ENCODE data around the gene TEX261. TPM values are rescaled to one million over a fixed set of nuclear protein-coding genes. Genes with fewer than 3 reads are reported as not detected.

The TEX261 gene
- total RNA-seq, 1 donor from 2014 or later: 133 TPM

DNA sequence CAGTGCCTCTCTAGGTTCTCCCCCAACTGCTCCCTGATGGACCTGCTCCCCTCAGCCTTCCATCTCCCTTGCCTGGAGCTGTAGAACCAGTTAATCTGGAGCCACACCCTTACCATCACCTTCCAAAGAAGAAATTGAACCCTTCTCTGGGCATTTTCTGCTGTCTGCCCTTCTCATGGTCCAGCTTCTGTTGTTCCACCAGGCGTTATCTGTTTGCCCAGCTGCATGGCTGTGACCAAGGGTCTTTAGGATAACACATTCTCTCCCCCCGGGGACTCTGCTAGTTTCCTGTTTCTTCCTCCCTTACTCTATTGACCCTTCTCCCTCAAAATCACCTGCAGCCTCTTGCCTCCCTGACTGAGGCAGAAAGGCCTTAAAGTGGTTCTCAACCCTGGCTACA is 19.4 kb downstream of the TEX261 start:
- DNase-seq (ENCODE audit: low spot score in 2 of 2): no peak

DNA sequence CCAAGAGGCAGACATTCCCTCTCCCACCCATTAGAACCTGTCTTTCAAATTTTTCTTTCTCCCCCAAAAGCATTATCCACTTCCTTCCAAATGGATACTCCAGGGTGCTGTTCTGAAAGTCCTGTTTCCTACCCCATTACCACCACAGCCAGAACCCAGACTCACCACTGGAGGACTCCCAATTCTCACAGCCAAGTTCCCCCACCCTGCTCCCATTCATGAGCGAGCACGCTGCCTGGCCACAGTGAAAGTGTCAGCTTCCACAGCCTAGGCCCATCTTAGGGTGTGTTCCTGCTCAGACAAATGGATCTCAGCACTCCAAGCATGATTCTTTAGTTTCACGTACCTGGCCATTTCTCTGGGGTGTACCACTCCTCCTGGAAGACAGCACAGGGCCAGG is 20.1 kb downstream of the TEX261 start:
- TF ChIP-seq, protein P1, sequence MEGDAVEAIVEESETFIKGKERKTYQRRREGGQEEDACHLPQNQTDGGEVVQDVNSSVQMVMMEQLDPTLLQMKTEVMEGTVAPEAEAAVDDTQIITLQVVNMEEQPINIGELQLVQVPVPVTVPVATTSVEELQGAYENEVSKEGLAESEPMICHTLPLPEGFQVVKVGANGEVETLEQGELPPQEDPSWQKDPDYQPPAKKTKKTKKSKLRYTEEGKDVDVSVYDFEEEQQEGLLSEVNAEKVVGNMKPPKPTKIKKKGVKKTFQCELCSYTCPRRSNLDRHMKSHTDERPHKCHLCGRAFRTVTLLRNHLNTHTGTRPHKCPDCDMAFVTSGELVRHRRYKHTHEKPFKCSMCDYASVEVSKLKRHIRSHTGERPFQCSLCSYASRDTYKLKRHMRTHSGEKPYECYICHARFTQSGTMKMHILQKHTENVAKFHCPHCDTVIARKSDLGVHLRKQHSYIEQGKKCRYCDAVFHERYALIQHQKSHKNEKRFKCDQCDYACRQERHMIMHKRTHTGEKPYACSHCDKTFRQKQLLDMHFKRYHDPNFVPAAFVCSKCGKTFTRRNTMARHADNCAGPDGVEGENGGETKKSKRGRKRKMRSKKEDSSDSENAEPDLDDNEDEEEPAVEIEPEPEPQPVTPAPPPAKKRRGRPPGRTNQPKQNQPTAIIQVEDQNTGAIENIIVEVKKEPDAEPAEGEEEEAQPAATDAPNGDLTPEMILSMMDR (IDR thresholded peaks at IDR 0.05): no peak
- no peak overlapping the region for H3K27ac ChIP-seq
- intact Hi-C loops (cut with DNase I): loop anchor here (10.0 kb wide), 1 partner anchor 670 kb away; the partner anchor contains the start of gene FAM136A
- H3K4me1 ChIP-seq: peaks cover 0 to 16% of the 10 kb centered on the region in 2 donors
- DNase-seq (ENCODE audit: low spot score in 2 of 2): no peak
- no peak overlapping the region for H3K4me3 ChIP-seq
- H3K27me3 ChIP-seq: no peaks in the 10 kb centered on the region
- H3K9me3 ChIP-seq: no peaks in the 10 kb centered on the region
- H3K36me3 ChIP-seq: no peaks in the 10 kb centered on the region

More for the DNA sequence above, 19.4 kb downstream of the TEX261 start:
- TF ChIP-seq, protein P1 (IDR thresholded peaks at IDR 0.05): no peak
- Histone ChIP-seq H3K4me3 (no peak overlapping the region), H3K9me3 (no peaks in the 10 kb centered on the region), H3K4me1 (peaks cover 0 to 16% of the 10 kb centered on the region in 2 donors), H3K27ac (no peak overlapping the region), H3K36me3 (no peaks in the 10 kb centered on the region), H3K27me3 (no peaks in the 10 kb centered on the region)
- intact Hi-C loops (cut with DNase I): loop anchor here (5.0 to 10.0 kb wide), 4 partner anchors 152 to 728 kb away; partner anchors contain the start of genes FAM136A, PAIP2B and TIA1

GRCh38 chr2:70967189-70967588 is 27.5 kb downstream of the TEX261 start:
- H3K36me3 ChIP-seq: no peaks in the 10 kb centered on the region
- no peak overlapping the region for H3K4me3 ChIP-seq
- no peak overlapping the region for H3K27ac ChIP-seq
- intact Hi-C loops (cut with DNase I): no loop called here
- no peak for DNase-seq (ENCODE audit: low spot score in 2 of 2)
- TF ChIP-seq, protein P1 (IDR thresholded peaks at IDR 0.05): no peak
- H3K9me3 ChIP-seq: no peaks in the 10 kb centered on the region
- H3K27me3 ChIP-seq: no peaks in the 10 kb centered on the region
- H3K4me1 ChIP-seq: peaks cover 0 to 4% of the 10 kb centered on the region in 2 donors

GRCh38 chr2:70966681-70967080 is 28.0 kb downstream of the TEX261 start:
- peak in 1 of 2 donors; percentile 25 for DNase-seq (ENCODE audit: low spot score in 2 of 2)
- Histone ChIP-seq H3K36me3 (no peaks in the 10 kb centered on the region), H3K4me3 (no peak overlapping the region), H3K9me3 (no peaks in the 10 kb centered on the region), H3K27ac (no peak overlapping the region), H3K27me3 (no peaks in the 10 kb centered on the region), H3K4me1 (peaks cover 0 to 4% of the 10 kb centered on the region in 2 donors)
- intact Hi-C loops (cut with DNase I): no loop called here
- TF ChIP-seq, protein P1 (IDR thresholded peaks at IDR 0.05): no peak

DNA sequence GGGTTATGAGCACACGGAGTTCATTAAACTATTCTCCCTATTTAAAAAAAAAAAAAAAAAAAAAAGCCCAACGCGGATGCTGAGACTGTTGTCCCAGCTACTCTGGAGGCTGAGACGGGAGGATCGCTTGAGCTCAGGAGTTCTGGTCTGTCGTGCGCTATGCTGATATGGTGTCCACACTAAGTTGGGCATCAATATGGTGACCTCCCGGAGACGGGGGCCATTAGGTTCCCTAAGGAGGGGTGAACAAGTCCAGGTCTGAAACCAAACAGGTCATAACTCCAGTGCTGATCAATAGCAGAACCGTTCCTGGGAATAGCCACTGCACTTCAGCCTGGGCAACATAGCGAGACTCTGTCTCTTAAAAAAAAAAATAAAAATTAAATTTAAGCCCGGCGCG is 29.2 kb downstream of the TEX261 start:
- peak in 1 of 2 donors; percentile 52 for DNase-seq (ENCODE audit: low spot score in 2 of 2)
- TF ChIP-seq, protein P1 (IDR thresholded peaks at IDR 0.05): no peak
- Histone ChIP-seq H3K4me3 (peak overlapping the region in 1 of 2 donors; percentile 63), H3K36me3 (no peaks in the 10 kb centered on the region), H3K27me3 (no peaks in the 10 kb centered on the region), H3K4me1 (peaks cover 0 to 4% of the 10 kb centered on the region in 2 donors), H3K9me3 (no peaks in the 10 kb centered on the region), H3K27ac (no peak overlapping the region)
- intact Hi-C loops (cut with DNase I): loop anchor here (1.0 kb wide), 1 partner anchor 36 kb away; no protein-coding TSS in a partner anchor
